VCaP (cell line): ENCODE data around the gene R3HDM2.

Experiments
- H3K27ac ChIP-seq: fragments of 450-650 bp; 2 replicates; pipeline ENCODE4 v1.5.1; 2017
- CTCF ChIP-seq: fragments of 450-650 bp; conservative IDR thresholded peaks from 2 replicates; pipeline ENCODE4 v1.5.1; 2017; ENCODE audit warnings: mild to moderate bottlenecking, moderate library complexity

R3HDM2 gene

GRCh38 chr12:57470970-57471656 is 40.3 kb upstream of the R3HDM2 start:
- no peak for TF ChIP-seq CTCF

GRCh38 chr12:57470286-57470969 is 39.6 kb upstream of the R3HDM2 start:
- no peak for TF ChIP-seq CTCF
- H3K27ac ChIP-seq: no peak overlapping the region

More at GRCh38 chr12:57470970-57471656, 40.3 kb upstream of the R3HDM2 start:
- no peak overlapping the region for H3K27ac ChIP-seq

- H3K27ac ChIP-seq: no peak overlapping the region
- no peak for TF ChIP-seq CTCF
These were observed 38.7 kb upstream of the R3HDM2 start for GRCh38 chr12:57469296-57470164.

- H3K27ac ChIP-seq: no peak overlapping the region
- TF ChIP-seq CTCF: no peak
These were observed 37.1 kb upstream of the R3HDM2 start for GRCh38 chr12:57467915-57468314.

- H3K27ac ChIP-seq: no peak overlapping the region
- TF ChIP-seq CTCF: no peak
These were observed 36.5 kb upstream of the R3HDM2 start for GRCh38 chr12:57467212-57467874.

GRCh38 chr12:57465747-57466505 is 35.1 kb upstream of the R3HDM2 start:
- no peak for TF ChIP-seq CTCF
- no peak overlapping the region for H3K27ac ChIP-seq
